Measurements from ENCODE around the gene DPP6. TPM values are rescaled to one million over a fixed set of nuclear protein-coding genes. Genes with fewer than 3 reads are reported as not detected.

DPP6 gene
- total RNA-seq, 1 donor from 2014 or later, result not detected

DNA sequence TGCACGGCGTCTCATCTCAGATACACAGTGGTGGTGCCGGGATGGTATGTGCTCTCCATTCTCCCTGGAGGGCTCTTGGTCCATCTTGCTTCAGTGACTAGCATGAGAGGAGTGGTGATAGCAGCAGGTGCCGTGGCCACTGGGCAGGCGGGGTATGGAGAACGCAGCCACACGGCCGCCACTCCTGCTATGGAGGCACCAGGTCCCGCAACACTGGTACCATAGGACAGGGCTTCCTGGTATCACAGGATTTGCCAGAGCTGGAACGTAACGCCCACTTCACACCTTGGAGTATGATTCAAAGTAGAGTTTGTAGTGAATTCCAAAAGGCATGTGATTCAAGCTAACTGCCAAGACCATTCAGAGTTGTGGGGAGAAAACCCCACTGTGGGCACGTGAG is 284.1 kb downstream of the DPP6 start:
- Mint-ChIP-seq H3K9me3 (ENCODE audit: unreplicated experiment) (peaks cover 23% of the 10 kb centered on the region), H3K27ac (ENCODE audit: unreplicated experiment) (no peak overlapping the region), H3K27me3 (ENCODE audit: unreplicated experiment) (peaks cover 2% of the 10 kb centered on the region), H3K4me1 (ENCODE audit: low read depth, unreplicated experiment) (no peaks in the 10 kb centered on the region), H3K36me3 (ENCODE audit: unreplicated experiment) (peaks cover 16% of the 10 kb centered on the region), H3K4me3 (ENCODE audit: unreplicated experiment) (no peak overlapping the region)
- TF ChIP-seq, protein P1, sequence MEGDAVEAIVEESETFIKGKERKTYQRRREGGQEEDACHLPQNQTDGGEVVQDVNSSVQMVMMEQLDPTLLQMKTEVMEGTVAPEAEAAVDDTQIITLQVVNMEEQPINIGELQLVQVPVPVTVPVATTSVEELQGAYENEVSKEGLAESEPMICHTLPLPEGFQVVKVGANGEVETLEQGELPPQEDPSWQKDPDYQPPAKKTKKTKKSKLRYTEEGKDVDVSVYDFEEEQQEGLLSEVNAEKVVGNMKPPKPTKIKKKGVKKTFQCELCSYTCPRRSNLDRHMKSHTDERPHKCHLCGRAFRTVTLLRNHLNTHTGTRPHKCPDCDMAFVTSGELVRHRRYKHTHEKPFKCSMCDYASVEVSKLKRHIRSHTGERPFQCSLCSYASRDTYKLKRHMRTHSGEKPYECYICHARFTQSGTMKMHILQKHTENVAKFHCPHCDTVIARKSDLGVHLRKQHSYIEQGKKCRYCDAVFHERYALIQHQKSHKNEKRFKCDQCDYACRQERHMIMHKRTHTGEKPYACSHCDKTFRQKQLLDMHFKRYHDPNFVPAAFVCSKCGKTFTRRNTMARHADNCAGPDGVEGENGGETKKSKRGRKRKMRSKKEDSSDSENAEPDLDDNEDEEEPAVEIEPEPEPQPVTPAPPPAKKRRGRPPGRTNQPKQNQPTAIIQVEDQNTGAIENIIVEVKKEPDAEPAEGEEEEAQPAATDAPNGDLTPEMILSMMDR (IDR thresholded peaks at IDR 0.05; ENCODE audit: partially characterized antibody, unreplicated experiment), result no peak
- no peak for DNase-seq

DNA sequence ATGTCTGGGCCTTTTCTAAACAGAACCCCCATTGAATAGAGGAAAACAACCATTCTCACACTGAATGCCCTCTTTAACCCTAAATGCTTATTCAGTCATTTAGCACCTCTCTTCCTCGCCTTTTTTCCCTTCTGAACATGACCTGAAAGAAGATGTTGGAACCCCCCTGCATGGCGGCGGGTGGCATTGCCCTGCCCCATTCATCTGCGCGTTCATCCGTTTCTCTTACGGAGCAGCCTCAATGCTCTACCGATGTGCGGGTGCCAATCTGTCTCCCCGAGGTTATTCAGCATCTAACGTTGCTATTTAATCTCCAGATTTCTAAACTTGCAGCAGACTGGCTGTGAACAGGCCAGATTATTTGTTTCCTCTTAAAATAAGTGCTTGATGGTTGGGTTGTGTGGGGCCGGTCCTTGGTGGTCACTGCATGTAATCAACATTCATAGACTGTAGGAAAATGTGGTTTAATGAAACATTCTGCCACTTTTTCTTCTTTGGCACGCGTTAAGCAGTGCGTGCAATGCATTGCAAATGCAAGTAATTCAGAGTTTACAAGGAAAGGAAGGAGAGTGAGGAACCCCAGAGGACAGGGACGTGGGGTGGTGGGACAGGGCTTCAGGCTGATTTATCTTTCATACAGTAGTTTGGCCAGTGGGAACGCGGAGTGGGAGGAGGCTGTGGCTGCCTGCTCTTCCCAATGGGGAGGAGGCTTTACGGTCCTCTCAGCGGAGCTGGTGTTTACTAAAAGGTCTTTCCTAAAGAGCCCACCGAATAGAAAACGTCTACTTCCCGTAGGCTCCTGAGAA is 286.7 kb downstream of the DPP6 start:
- Mint-ChIP-seq H3K36me3 (ENCODE audit: unreplicated experiment) (peaks cover 18% of the 10 kb centered on the region), H3K9me3 (ENCODE audit: unreplicated experiment) (peaks cover 29% of the 10 kb centered on the region)

GRCh38 chr7:154342971-154343633 is 290.9 kb downstream of the DPP6 start:
- TF ChIP-seq, protein P1 (IDR thresholded peaks at IDR 0.05; ENCODE audit: partially characterized antibody, unreplicated experiment), result no peak
- Mint-ChIP-seq H3K4me1 (ENCODE audit: low read depth, unreplicated experiment) (no peaks in the 10 kb centered on the region), H3K27ac (ENCODE audit: unreplicated experiment) (no peak overlapping the region), H3K4me3 (ENCODE audit: unreplicated experiment) (no peak overlapping the region), H3K27me3 (ENCODE audit: unreplicated experiment) (peaks cover 3% of the 10 kb centered on the region), H3K9me3 (ENCODE audit: unreplicated experiment) (peaks cover 22% of the 10 kb centered on the region), H3K36me3 (ENCODE audit: unreplicated experiment) (peaks cover 11% of the 10 kb centered on the region)
- DNase-seq, result no peak

More for the DNA sequence above, 286.7 kb downstream of the DPP6 start:
- TF ChIP-seq, protein P1 (IDR thresholded peaks at IDR 0.05; ENCODE audit: partially characterized antibody, unreplicated experiment), result no peak
- H3K4me3 Mint-ChIP-seq (ENCODE audit: unreplicated experiment), result no peak overlapping the region
- H3K4me1 Mint-ChIP-seq (ENCODE audit: low read depth, unreplicated experiment), result no peaks in the 10 kb centered on the region
- H3K27ac Mint-ChIP-seq (ENCODE audit: unreplicated experiment), result no peak overlapping the region
- peaks cover 3% of the 10 kb centered on the region for H3K27me3 Mint-ChIP-seq (ENCODE audit: unreplicated experiment)
- no peak for DNase-seq

DNA sequence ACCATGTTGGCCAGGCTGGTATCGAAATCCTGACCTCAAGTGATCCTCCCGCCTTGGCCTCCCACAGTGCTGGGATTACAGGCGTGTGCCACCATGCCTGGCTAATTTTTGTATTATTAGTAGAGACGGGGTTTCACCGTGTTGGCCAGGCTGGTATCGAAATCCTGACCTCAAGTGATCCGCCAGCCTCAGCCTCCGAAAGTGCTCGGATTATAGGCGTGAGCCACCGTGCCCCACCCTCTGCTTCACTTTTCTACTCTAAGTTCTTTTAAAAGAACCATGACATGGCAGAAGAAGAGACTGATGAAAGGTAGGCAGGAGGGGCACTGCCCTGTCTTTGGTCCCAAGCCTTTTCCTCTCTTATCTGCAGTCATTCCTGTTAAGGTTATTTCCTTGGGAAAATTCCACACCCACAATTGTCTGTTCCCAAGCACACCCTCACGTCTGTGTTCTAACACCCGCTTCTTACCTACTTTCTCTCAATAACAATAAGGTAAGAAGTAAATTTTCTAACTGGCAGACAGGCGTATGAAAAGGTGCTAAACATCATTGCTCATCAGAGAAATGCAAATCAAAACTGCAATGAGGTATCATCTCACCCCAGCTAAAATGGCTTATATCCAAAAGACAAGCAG is 291.7 kb downstream of the DPP6 start:
- Mint-ChIP-seq H3K4me3 (ENCODE audit: unreplicated experiment) (no peak overlapping the region), H3K9me3 (ENCODE audit: unreplicated experiment) (peaks cover 18% of the 10 kb centered on the region), H3K27ac (ENCODE audit: unreplicated experiment) (no peak overlapping the region), H3K4me1 (ENCODE audit: low read depth, unreplicated experiment) (no peaks in the 10 kb centered on the region), H3K27me3 (ENCODE audit: unreplicated experiment) (peaks cover 3% of the 10 kb centered on the region), H3K36me3 (ENCODE audit: unreplicated experiment) (peaks cover 11% of the 10 kb centered on the region)
- TF ChIP-seq, protein P1 (IDR thresholded peaks at IDR 0.05; ENCODE audit: partially characterized antibody, unreplicated experiment), result no peak
- no peak for DNase-seq

Measured in glutamatergic neuron (in vitro differentiated cells).